ENCODE data around the gene MUC6. TPM values are rescaled to one million over a fixed set of nuclear protein-coding genes. Genes with fewer than 3 reads are reported as not detected.

The MUC6 gene
- not detected in 2 replicates for total RNA-seq
- polyA plus RNA-seq (2012), result 0.50 TPM

GRCh38 chr11:1036303-1036923 is at the start of gene MUC6:
MUC6 (minus strand) TSS chr11:1036718; CDS start chr11:1036655, 63 bp downstream.
- no peak for DNase-seq (ENCODE audit: low read depth)

GRCh38 chr11:1085440-1086170 is 49.1 kb upstream of the MUC6 start:
- DNase-seq (ENCODE audit: low read depth), result no peak

- DNase-seq (ENCODE audit: low read depth), result no peak
These were observed 48.3 kb upstream of the MUC6 start for GRCh38 chr11:1084561-1085439.

- no peak for DNase-seq (ENCODE audit: low read depth)
These were observed 47.4 kb upstream of the MUC6 start for GRCh38 chr11:1083621-1084551.

GRCh38 chr11:1082728-1083620 is 46.5 kb upstream of the MUC6 start:
- DNase-seq (ENCODE audit: low read depth), result no peak

- no peak for DNase-seq (ENCODE audit: low read depth)
These were observed 45.8 kb upstream of the MUC6 start for GRCh38 chr11:1082346-1082727.

- no peak for DNase-seq (ENCODE audit: low read depth)
These were observed 45.2 kb upstream of the MUC6 start for GRCh38 chr11:1081601-1082311.

GRCh38 chr11:1078191-1078601 is 41.7 kb upstream of the MUC6 start:
- DNase-seq (ENCODE audit: low read depth), result no peak

GRCh38 chr11:1077417-1078119 is 41.0 kb upstream of the MUC6 start:
- peak; percentile 36 for DNase-seq (ENCODE audit: low read depth)

- no peak for DNase-seq (ENCODE audit: low read depth)
These were observed 40.5 kb upstream of the MUC6 start for GRCh38 chr11:1077033-1077416.

- no peak for DNase-seq (ENCODE audit: low read depth)
These were observed 39.6 kb upstream of the MUC6 start for GRCh38 chr11:1076061-1076665.

GRCh38 chr11:1075341-1075911 is 38.9 kb upstream of the MUC6 start:
- no peak for DNase-seq (ENCODE audit: low read depth)

GRCh38 chr11:1074244-1075221 is 38.0 kb upstream of the MUC6 start, which contains the start of gene MUC2:
MUC2 (plus strand) TSS chr11:1074874.
- DNase-seq (ENCODE audit: low read depth), result no peak

GRCh38 chr11:1073851-1074243 is 37.3 kb upstream of the MUC6 start:
- peak; percentile 15 for DNase-seq (ENCODE audit: low read depth)

- DNase-seq (ENCODE audit: low read depth), result peak; percentile 59
These were observed 36.8 kb upstream of the MUC6 start for GRCh38 chr11:1073261-1073724.

- no peak for DNase-seq (ENCODE audit: low read depth)
These were observed 36.3 kb upstream of the MUC6 start for GRCh38 chr11:1072821-1073231.
